DMS53 treated with DMSO at 0.1 percent for 48 hours (cell line): Measurements from ENCODE around the gene GINS2.

ENCODE experiments used
- DNase-seq: peaks from one replicate; lab custom pipeline; 2025; ENCODE audit not compliant: unreplicated experiment; lab: John Stamatoyannopoulos, UW

GINS2 gene

GRCh38 chr16:85688586-85689284 is at the start of gene GINS2:
GINS2 (minus strand) TSS chr16:85688954; CDS start chr16:85688898, 56 bp downstream.
- DNase-seq = peak; percentile 71

DNA sequence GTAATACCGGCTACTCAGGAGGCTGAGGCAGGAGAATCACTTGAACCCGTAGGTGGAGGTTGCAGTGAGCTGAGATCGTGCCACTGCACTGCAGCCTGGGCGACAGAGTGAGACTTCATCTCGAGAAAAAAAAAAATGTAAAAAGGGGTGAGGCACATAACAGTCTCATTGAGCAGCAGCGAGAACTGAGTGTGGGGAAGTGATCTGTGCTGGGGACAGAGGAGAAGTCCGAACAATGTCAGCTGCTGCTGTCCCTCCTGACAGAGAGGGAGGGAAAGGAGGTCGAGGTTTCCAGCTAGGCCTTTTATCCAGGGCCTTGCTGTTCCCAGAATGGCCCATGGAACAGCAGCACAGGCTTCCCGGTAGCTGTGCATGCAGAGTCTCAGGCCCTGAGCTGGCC is 48.2 kb upstream of the GINS2 start:
- DNase-seq = no peak

DNA sequence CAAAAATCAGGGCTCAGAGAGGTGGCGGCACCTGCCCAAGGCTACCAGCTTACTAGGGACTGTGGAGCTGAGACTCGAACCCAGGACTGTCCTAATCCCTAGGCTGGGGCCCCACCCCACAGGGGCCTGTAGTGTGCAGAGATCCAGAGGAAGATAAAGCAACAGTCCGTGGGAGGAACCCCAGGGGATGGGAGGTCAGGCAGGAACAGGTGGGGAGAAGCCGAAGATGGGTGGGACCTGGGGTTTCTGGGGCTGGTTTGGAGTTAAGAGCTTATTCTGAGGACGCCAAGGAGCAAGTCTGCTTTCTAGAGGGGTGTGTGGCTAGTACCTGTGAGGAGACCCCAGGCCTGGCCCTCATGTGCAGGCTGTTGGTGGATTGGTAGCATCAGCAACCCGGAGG is 47.2 kb upstream of the GINS2 start:
- DNase-seq = no peak

GRCh38 chr16:85735225-85735635 is 46.5 kb upstream of the GINS2 start:
- DNase-seq = no peak

- no peak for DNase-seq
These were observed 45.7 kb upstream of the GINS2 start for GRCh38 chr16:85734311-85735017.

GRCh38 chr16:85733839-85734170 is 45.1 kb upstream of the GINS2 start:
- no peak for DNase-seq

DNA sequence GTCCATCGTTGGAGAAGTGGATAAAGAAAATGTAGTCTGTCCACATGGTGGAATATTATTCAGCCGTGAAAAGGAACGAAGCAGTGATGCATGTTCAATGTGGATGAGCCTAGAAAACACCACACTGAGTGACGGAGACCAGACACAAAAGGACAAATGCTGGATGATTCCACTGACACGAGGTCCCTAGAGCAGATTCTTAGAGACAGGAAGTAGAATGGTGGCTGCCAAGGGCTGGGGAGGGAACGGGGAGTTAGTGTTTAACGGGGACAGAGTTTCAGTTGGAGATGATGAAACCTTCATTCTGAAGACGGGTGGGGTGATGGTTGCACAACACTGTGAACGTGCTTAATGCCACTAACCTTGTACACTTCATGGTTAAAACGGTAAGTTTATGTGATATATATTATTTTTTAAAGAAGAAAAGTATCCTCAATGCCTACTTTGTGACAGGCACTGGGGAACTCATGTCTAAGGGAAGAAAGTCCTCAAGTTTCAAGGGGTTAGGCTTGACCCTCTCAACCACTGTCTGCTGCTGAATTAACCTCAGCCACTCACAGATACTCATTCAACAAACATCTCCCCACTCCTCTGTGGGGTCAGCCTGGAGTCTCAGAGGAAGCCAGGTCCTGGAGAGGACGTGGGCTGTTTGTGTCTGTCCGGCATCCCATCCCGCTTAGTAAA is 44.5 kb upstream of the GINS2 start:
- no peak for DNase-seq

- DNase-seq = no peak
These were observed 42.4 kb upstream of the GINS2 start for GRCh38 chr16:85731179-85731578.

GRCh38 chr16:85730186-85730465 is 41.4 kb upstream of the GINS2 start:
- DNase-seq = no peak

DNA sequence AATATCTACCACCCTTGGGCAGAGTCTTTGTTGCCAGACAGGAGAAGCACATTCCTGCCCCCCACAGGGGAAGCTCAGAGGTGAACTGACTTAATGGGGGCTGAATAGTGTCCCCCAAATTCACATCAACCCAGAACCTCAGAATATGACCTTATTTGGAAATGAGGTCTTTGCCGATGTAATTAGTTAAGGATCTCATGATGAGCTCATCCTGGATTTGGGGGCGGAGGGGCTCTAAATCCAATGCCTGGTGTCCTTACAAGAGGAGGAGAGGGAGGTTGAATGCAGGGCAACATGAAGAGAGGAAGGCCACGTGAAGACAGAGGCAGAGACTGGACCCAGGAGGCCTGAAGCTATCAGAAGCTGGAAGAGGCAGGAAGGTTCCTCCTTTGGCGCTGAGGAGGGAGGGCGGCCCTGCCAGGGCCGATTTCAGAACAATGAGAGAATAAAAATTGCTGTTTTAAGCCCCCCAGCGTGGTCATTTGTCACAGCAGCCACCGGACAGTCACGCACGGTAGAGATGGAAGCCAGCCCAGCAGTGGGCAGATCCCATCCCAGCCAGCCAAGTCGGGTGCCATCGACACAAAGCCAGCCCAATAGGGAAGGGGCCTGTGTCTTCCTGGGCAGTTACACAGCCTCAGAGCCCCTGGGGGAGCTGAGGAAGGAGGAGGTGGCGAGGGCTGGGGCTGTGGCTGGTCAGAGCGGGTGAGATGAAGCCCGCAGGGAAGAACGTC is 40.9 kb upstream of the GINS2 start:
- no peak for DNase-seq

- no peak for DNase-seq
These were observed 40.1 kb upstream of the GINS2 start for GRCh38 chr16:85728879-85729278.

DNA sequence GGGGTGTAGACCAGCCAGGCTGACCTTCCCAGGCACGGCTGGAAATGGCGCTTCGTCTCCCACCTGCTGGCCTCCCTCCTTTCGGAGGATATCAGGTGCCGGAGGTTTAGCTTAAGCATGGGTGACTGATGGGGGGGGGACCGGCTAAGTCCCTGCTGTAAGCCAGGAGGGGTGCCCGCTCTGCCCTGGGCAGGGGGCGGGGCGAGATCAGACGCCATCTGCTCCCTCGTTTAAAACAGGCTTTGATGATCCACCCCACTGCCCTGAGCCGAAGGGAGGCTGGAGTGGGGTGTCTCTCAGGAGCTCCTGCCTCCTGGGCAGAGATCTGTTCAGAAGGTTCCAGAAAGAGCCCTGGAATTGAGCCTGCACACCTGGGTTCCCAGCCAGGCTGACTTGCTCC is 36.2 kb upstream of the GINS2 start:
- DNase-seq = no peak

DNA sequence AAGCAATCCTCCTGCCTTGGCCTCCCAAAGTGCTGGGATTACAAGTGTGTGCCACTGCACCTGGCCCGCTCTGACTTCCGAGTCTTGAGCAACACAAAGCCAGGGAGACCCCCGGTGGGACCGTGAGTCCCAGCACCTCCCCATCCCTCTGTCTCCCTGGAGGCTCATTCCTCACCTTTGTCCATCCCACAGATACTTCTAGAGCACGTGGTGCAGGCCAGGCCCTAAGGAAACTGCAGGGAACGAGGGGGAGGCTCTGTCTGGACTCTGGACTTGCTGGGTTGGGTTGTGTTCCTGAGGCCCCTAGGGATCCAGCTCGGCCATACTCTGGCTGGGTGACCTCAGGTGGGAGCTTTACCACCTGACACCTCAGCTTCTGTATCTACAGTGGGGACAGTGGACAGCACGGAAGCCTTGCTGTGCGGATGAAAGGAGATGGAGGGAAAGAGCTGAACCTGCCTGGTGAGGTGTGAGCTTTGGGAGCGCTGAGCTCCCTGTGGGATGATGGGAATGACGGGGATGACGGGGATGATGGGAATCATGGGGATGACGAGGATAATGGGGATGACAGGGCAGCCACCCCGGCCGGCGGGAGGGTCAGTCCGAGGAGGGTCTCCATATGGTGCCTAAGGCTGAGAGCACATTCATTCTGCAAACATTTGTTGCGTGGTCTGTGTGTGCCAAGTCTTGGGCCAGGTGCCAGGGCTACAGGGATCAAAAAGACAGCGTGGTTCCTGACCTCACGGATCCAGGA is 35.5 kb upstream of the GINS2 start:
- DNase-seq = no peak

DNA sequence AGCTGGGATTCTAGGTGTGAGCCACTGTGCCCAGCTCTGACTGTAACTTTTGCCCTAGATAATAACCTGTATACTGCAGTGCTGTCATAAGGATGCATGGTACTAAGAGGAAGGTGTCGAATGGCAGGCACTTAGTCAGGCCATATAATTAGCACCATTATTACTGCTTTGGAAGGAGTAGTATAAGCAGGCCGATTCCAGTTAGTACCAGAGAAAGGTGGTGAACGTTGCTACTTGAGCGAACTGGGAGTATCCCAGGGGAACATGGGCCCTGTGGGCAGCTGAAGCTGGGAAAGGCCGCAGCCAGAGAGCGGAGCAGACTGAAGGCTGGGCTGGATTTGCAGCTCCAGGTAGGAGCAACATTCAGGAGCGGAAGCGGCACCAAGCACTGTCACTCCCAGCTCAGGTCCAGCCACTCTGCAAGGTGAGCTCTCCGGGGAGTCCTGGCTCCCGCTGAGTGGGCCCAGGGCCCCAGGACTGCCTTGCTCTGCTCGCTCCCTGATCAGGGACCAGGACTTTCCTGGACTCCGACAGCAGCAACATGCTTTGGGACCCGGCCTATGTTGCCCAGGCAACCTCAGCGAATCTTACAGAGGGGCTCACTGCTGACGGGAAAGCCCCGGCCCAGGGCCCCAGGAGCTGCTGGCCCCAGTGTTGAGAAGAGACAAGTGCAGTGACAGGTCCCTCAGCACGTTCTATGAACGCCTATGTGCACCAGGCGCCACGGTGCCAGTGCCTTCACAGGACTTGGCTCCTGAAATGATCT is 33.6 kb upstream of the GINS2 start:
- DNase-seq = no peak

DNA sequence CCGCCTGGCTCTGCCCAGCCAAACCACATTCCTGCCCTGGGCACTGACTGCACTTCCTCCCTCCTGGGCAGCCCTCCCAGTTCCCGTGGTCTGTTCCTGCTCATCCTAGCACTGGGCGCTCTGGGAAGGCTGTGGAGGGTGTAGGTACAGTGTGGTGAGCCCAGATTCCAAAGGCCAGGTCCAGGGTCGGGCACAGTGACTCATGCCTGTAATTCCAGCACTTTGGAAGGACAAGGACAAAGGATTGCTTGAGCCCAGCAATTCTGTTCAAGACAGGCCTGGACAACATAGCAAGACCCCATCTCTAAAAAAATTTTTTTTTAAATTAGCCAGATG is 31.5 kb upstream of the GINS2 start:
- DNase-seq = no peak

DNA sequence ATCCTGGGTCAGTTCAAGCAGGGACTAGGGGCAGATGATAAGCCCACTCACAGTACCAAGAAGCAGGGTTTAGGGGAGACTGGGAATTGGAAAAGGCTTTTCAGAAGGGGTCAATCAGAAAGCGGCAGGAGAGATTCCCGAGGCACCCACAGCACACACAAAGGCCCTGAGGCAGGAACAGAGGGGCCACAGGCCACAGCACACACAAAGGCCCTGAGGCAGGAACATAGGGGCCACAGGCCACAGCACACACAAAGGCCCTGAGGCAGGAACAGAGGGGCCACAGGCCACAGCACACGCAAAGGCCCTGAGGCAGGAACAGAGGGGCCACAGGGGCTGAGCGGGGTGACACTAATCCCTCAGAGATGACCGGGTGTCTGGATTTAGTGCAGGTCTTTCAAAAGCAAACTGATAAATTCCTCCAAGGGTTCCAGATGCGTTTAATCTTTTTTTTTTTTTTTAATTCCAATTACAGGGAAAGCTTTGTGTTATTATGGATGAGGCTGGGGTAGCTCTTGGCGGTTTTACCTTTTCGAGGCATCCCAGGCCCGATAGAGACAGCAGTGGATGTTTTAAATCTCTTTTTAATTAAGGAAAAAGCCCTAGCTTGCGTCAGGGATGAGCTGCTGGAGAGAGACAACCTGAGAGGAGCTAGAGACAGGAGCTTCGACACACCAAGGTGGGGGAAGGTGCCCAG is 31.0 kb upstream of the GINS2 start:
- no peak for DNase-seq

GRCh38 chr16:85718682-85719081 is 29.9 kb upstream of the GINS2 start:
- DNase-seq = peak; percentile 52

DNA sequence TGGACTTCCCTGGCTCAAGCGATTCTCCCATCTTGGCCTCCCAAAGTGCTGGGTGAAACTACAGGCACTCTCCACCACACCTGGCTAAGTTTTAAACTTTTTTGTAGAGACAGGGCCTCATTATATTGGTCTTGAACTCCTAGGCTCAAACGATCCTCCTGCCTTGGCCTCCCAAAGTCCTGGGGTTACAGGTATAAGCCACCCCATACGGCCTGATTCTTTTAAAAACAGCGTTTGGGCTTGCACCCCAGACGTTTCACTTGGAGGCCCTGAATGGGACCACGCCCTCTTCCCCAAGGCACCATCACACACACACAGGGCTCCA is 29.4 kb upstream of the GINS2 start:
- DNase-seq = no peak

GRCh38 chr16:85717393-85718152 is 28.8 kb upstream of the GINS2 start:
- peak; percentile 71 for DNase-seq
